HG03354 (cell line): ENCODE data around the gene PAM.
"Not testable (repeated sequence)": the region's sequence is repeated elsewhere in the genome, so short reads cannot be mapped to it uniquely, and the experiment has no call there.

Source experiments
- ATAC-seq: cut with Tn5 transposase; IDR thresholded peaks from one replicate; pipeline ENCODE4 v1.9.1; 2021; ENCODE audit warnings: mild to moderate bottlenecking; ENCODE audit not compliant: unreplicated experiment, poor library complexity, severe bottlenecking

Gene PAM

DNA sequence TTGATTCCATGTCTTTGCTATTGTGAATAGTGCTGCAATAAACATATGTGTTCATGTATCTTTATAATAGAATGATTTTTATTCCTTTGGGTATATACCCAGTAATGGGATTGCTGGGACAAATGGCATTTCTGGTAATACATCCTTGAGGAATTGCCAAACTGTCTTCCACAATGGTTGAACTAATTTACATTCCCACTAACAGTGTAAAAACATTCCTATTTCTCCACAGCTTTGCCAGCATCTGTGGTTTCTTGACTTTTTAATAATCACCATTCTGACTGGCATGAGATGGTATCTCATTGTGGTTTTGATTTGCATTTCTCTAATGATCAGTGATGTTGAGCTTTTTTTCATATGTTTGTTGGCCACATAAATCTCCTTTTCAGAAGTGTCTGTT, 20.7 kb downstream of the PAM start:
- ATAC-seq, result not testable (repeated sequence)

GRCh38 chr5:102777099-102777498, 22.0 kb downstream of the PAM start:
- ATAC-seq, result no peak

DNA sequence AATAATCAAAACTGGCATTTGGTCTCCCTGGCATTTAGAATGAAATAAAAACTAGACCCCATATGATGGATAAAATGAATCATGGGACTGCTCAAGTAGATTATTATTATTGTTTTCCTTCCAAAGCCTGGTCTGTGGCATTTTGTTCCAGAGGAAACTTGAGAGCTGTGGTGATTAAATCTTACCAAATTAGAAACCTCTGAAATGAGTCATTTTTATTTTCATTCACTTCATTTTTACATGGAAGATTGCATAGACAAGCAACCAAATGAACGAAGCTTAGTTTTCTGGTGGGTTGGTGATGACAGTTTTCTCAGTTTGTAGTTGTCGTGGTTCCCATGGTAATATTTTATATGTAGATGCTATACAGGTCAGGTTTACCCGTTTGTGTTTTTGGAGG, 23.4 kb downstream of the PAM start:
- peak; percentile 69 for ATAC-seq

GRCh38 chr5:102781359-102781758, 26.3 kb downstream of the PAM start:
- ATAC-seq, result no peak

DNA sequence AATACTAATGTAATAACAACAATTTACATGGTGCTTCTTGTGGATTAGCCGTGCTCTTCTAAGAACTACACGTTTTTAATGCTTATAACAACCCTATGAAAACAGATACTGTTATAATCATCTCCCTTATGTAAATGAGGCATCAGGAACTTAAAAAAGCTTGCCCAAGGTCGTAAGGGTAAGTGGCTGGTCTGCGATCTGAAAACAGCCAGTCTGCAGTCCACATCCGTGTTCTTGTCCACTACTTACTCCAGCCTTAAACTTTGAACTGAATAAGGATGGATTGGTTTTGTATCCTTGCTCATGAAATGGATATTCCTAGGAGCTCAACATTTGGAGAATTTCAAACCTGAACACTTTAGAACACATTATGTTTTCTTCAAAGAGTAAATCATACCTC, 26.7 kb downstream of the PAM start:
- ATAC-seq, result no peak

DNA sequence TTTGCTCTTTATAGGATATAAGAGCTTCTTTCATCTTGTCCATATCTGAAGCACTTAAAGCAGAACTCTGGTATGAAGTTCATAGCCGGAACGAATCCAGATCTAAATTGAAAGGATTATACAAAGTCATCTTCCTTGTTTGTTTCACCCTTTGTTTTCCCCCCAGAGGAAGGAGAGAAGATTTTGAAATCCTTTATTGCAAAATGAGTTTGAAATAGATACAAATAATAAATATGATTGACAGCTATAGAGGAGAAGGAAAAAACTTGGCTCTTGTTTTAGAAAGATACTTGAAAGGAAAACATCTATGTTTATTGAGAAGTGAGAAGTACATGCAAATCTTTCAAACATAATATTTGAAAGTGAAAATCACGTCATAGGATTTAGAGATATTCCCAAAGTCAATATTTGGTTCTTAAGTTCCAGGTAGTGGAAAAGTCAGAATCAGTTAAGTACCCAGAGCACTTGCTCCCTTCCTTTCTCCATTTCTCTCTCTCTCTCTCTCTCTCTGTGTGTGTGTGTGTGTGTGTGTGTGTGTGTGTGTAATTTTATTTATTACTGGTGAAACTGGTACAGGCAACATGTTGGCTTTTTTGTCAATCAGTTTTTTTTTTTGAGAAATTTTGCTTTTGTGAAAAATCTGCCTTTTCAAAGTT, 27.2 kb downstream of the PAM start:
- no peak for ATAC-seq

- ATAC-seq, result no peak
Measured at GRCh38 chr5:102787134-102787533, 32.0 kb downstream of the PAM start.

- no peak for ATAC-seq
Measured at GRCh38 chr5:102788788-102789187, 33.7 kb downstream of the PAM start.

- no peak for ATAC-seq
Measured at GRCh38 chr5:102789469-102789868, 34.4 kb downstream of the PAM start.

GRCh38 chr5:102790748-102791147, 35.6 kb downstream of the PAM start:
- no peak for ATAC-seq

DNA sequence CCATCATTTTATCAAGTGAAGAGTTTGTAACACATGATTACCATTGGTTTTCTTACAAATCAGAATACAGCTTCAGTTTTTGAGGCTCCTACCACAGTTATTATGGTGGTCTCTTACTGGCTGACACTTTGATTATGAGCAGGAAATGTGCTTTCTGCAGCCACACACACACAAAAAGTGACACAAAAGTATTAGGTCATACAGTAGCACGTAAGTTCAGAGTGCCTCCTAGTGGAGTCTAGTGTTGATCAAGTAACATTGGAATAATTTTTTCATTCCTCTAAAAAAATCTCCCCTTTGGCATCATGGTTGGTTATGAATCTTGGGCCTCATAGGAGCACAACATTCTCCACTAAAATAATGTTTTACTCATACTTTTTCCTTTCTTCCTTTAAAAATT, 37.6 kb downstream of the PAM start:
- no peak for ATAC-seq

GRCh38 chr5:102794047-102794446, 38.9 kb downstream of the PAM start:
- ATAC-seq, result no peak

DNA sequence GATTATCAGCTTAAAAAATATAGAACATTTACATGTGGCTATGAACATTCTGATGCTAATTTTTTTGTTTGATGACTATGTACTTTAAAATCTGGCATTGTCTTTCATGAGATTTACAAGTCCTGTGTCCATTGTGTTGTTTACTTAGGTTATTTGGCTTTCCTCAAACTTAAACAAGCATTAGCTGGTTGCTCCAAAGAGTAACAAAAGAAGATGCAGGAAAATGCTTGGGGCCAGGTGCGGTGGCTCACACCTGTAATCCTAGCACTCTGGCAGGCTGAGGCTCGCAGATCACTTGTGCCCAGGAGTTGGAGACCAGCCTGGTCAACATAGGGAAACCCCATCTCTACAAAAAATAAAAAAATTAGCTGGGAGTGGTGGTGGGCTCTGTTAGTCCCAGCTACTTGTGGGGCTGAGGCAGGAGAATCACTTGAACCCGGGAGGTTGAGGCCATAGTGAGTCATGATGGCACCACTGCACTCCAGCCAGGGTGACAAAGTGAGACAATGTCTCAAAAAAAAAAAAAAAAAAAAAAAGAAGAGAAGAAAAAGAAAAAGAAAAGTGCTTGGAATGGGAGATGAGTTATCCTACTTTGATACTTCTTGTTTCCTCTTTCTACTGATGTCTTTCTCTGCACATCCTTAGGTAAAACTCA, 39.7 kb downstream of the PAM start:
- ATAC-seq, result no peak

- no peak for ATAC-seq
Measured at GRCh38 chr5:102795526-102795925, 40.4 kb downstream of the PAM start.

GRCh38 chr5:102796009-102796408, 40.9 kb downstream of the PAM start:
- ATAC-seq, result no peak

DNA sequence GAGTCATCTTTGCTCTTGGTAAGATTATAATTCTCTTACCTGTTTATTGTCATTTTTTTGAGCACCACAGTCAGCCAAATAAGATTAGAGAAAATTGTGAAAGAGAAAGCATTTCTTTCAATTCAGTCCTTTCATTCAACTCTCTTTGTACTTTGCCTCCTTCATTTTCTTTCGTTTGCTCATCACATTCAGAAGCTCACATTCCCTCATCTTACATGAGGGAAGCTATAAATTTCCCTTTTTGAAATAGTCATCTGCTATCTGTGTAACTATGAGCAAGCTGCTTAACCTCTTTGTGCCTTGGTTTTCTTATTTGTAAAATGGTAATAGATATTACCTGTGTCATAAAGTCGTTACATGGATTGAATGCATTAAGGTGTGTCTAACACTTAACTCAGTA, 41.4 kb downstream of the PAM start:
- no peak for ATAC-seq

- no peak for ATAC-seq
Measured at GRCh38 chr5:102797322-102797884, 42.3 kb downstream of the PAM start.

GRCh38 chr5:102798104-102798785, 43.1 kb downstream of the PAM start:
- no peak for ATAC-seq

DNA sequence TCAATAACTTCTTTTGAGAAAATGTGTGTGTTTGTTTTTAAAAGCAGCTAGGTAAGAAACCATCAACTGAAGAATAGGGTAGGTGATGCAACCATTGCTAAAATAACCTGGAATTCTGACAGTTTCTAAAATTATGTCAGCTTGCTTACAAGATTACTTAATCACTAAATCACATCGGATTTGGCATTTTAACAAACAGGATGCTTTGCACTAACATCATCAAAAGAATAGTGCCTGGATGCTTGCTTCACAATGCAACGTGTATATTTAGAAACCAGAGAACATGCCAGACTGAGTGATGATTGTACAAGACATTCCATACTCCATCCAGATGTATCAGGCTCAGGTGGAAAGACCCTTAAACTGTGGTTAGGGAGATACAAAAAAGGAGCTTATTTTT, 43.9 kb downstream of the PAM start:
- no peak for ATAC-seq

DNA sequence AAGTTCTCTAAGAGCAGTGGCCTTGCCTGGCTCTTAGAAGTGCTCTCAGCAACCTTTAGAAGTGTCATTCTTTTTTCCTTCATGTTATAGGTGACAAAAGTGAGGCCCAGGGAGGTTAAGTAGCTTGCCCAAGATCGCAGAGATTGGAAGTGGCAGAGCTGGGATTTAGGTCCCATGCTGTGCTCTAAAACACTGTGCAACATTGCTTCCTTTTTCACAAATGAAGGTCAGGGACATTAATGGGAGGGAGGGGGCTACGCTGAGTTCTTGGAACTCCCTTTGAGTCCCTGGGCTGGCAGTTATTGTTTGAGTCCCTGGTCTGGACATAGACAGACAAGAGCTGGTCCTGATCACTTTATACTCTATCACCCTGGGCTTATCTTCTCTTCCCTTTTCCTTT, 45.3 kb downstream of the PAM start:
- no peak for ATAC-seq

GRCh38 chr5:102801371-102801770, 46.3 kb downstream of the PAM start:
- peak; percentile 64 for ATAC-seq
